Adipose tissue (tissue), 3 donors: Measurements from ENCODE around the gene SLC6A8. TPM values are rescaled to one million over a fixed set of nuclear protein-coding genes. Genes with fewer than 3 reads are reported as not detected.

Experiments used
- H3K27ac ChIP-seq: one replicate; pipeline ENCODE4 v1.5.1; 2013; ENCODE audit warnings: low read depth, low read length
- WGBS, 3 donors: extraction: QIAGEN DNeasy Blood & Tissue Kit; methylation state at CpG; one replicate each; pipeline ENCODE4 v1.1.7; 2013; 5-methylcytosine and 5-hydroxymethylcytosine counted together
- polyA plus RNA-seq, 3 donors: library from polyadenylated mRNA; stranded (reverse); fragments of 200-250 nt; gene quantifications; one replicate each; pipeline ENCODE4 v1.2.3, GENCODE V29; 2013
- donor health status: healthy with polysubstance abuse.
- donor health status: Bipolar disorder and iron deficiency.
- donor health status: healthy.

SLC6A8 gene
- polyA plus RNA-seq, 3 donors = 14.7 to 61.0 (median 20.0) TPM

- 9 to 42% (median 12%) methylated on average over 30 to 85 of the region's 85 CpGs for WGBS, 3 donors
- no peak overlapping the region for H3K27ac ChIP-seq
These were observed 40.0 kb upstream of the SLC6A8 start for GRCh38 chrX:153647461-153648357.

GRCh38 chrX:153648358-153649177 is 39.2 kb upstream of the SLC6A8 start:
- 73 to 83% (median 77%) methylated on average over 15 to 17 of the region's 17 CpGs for WGBS, 3 donors

GRCh38 chrX:153649178-153649914 is 38.4 kb upstream of the SLC6A8 start:
- WGBS, 3 donors = 73 to 84% (median 83%) methylated on average over 21 to 26 of the region's 26 CpGs
- H3K27ac ChIP-seq = no peak overlapping the region

More at GRCh38 chrX:153648358-153649177, 39.2 kb upstream of the SLC6A8 start:
- H3K27ac ChIP-seq = no peak overlapping the region

GRCh38 chrX:153649915-153650782 is 37.6 kb upstream of the SLC6A8 start:
- 71 to 76% (median 73%) methylated on average over 20 to 39 of the region's 41 CpGs for WGBS, 3 donors
- H3K27ac ChIP-seq = no peak overlapping the region

- 90 to 91% (median 91%) methylated on average over 12 to 13 of the region's 13 CpGs for WGBS, 3 donors
- H3K27ac ChIP-seq = no peak overlapping the region
These were observed 36.8 kb upstream of the SLC6A8 start for GRCh38 chrX:153650959-153651358.

- H3K27ac ChIP-seq = no peak overlapping the region
- WGBS, 3 donors = 77 to 81% (median 80%) methylated on average over 9 of the region's 9 CpGs
These were observed 36.1 kb upstream of the SLC6A8 start for GRCh38 chrX:153651540-153652079.

GRCh38 chrX:153653556-153653955 is 34.2 kb upstream of the SLC6A8 start:
- WGBS, 3 donors = 83 to 100% (median 99%) methylated on average over 2 of the region's 2 CpGs
- H3K27ac ChIP-seq = no peak overlapping the region

GRCh38 chrX:153657161-153657560 is 30.6 kb upstream of the SLC6A8 start:
- 87 to 94% (median 88%) methylated on average over 7 to 9 of the region's 9 CpGs for WGBS, 3 donors
- H3K27ac ChIP-seq = no peak overlapping the region

GRCh38 chrX:153659268-153659667 is 28.5 kb upstream of the SLC6A8 start:
- H3K27ac ChIP-seq = no peak overlapping the region
- 87 to 98% (median 88%) methylated on average over 3 of the region's 3 CpGs for WGBS, 3 donors

- no peak overlapping the region for H3K27ac ChIP-seq
- WGBS, 3 donors = 3 to 30% (median 3%) methylated on average over 14 to 31 of the region's 31 CpGs
These were observed 25.5 kb upstream of the SLC6A8 start for GRCh38 chrX:153662266-153662665.

- 68 to 84% (median 80%) methylated on average over 8 to 9 of the region's 9 CpGs for WGBS, 3 donors
- no peak overlapping the region for H3K27ac ChIP-seq
These were observed 21.9 kb upstream of the SLC6A8 start for GRCh38 chrX:153665726-153666306.

- no peak overlapping the region for H3K27ac ChIP-seq
- WGBS, 3 donors = 65 to 72% (median 68%) methylated on average over 9 to 11 of the region's 11 CpGs
These were observed 20.3 kb upstream of the SLC6A8 start for GRCh38 chrX:153667281-153667955.

- 16 to 37% (median 20%) methylated on average over 14 of the region's 14 CpGs for WGBS, 3 donors
- H3K27ac ChIP-seq = no peak overlapping the region
These were observed 19.8 kb upstream of the SLC6A8 start for GRCh38 chrX:153667956-153668396.

GRCh38 chrX:153668423-153669173 is 19.1 kb upstream of the SLC6A8 start:
- H3K27ac ChIP-seq = no peak overlapping the region
- WGBS, 3 donors = 79 to 91% (median 86%) methylated on average over 10 to 11 of the region's 11 CpGs

- 51 to 62% (median 57%) methylated on average over 10 to 17 of the region's 17 CpGs for WGBS, 3 donors
- no peak overlapping the region for H3K27ac ChIP-seq
These were observed 18.4 kb upstream of the SLC6A8 start for GRCh38 chrX:153669174-153669890.
